Peyer's patch (tissue), 4 donors: Measurements from ENCODE around the gene RNF123.
A peak's percentile ranks its signal among the peaks of the same experiment; 100 is the strongest.

Source experiments
- CTCF ChIP-seq, 6 experiments: fragments of 450-650 bp in 4 of 6; fragments of 200-600 bp in 2 of 6; sonication (generic) in 1 of 6; IDR thresholded peaks; one replicate each; pipeline ENCODE4 v1.5.1; 2017 to 2019; ENCODE audit warnings: antibody characterized with exemption in 6 of 6, mild to moderate bottlenecking in 3 of 6, moderate library complexity in 1 of 6
- POLR2A ChIP-seq, 2 donors: fragments of 450-650 bp; IDR thresholded peaks; one replicate each; pipeline ENCODE4 v1.5.1; 2017; ENCODE audit warnings: antibody characterized with exemption in 2 of 2, mild to moderate bottlenecking in 2 of 2, moderate library complexity in 2 of 2

DNA sequence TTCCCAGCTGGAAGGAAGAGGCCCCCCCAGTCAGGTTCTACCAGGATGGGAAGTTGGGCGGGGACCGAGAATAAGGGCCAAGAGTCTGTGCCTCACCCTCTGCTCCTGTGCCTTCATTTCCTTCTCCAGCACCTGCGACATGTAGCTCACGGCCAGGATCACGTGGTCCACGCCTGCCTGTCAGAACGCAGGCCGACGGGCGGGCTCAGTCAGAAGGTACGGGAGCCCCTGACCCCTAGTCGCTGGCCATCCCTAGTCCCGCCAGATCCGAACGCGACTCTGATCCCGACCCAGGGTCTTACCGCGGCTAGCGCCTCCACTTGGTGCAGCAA lies 33.9 kb downstream of the RNF123 start:
- no peak for TF ChIP-seq CTCF (IDR thresholded peaks at IDR 0.05)
- TF ChIP-seq POLR2A (IDR thresholded peaks at IDR 0.05) = peak in 1 of 2 donors; percentile 40
